Nephron progenitor cell (in vitro differentiated cells): Measurements from ENCODE around the gene RAB3A.
A peak's percentile ranks its signal among the peaks of the same experiment; 100 is the strongest.
"Not testable (repeated sequence)": the region's sequence is repeated elsewhere in the genome, so short reads cannot be mapped to it uniquely, and the experiment has no call there.

ENCODE experiments used
- DNase-seq: peaks from one replicate; pipeline ENCODE4 v3.0.0; 2021
- H3K27ac Mint-ChIP-seq: 2 replicates; pipeline ENCODE4 v1.8.0; 2021; ENCODE audit warnings: mild to moderate bottlenecking, moderate library complexity, mixed read lengths
- H3K27me3 Mint-ChIP-seq: 2 replicates; pipeline ENCODE4 v1.8.0; 2021; ENCODE audit warnings: mild to moderate bottlenecking, low read depth, mixed read lengths; ENCODE audit not compliant: poor library complexity
- H3K36me3 Mint-ChIP-seq: 2 replicates; pipeline ENCODE4 v1.8.0; 2021; ENCODE audit warnings: low read depth, mixed read lengths
- H3K4me1 Mint-ChIP-seq: 2 replicates; pipeline ENCODE4 v1.8.0; 2021; ENCODE audit warnings: mixed read lengths
- H3K4me3 Mint-ChIP-seq: 2 replicates; pipeline ENCODE4 v1.8.0; 2021; ENCODE audit warnings: mild to moderate bottlenecking, moderate library complexity, mixed read lengths
- H3K9me3 Mint-ChIP-seq: 2 replicates; pipeline ENCODE4 v1.8.0; 2021; ENCODE audit warnings: mild to moderate bottlenecking, moderate library complexity, mixed read lengths
- TF ChIP-seq, protein P1 (sequence below): fragments of 200-600 bp; sonication (generic); IDR thresholded peaks from 2 replicates; pipeline ENCODE4 v1.5.0; 2021; ENCODE audit warnings: antibody characterized with exemption

Gene RAB3A

DNA sequence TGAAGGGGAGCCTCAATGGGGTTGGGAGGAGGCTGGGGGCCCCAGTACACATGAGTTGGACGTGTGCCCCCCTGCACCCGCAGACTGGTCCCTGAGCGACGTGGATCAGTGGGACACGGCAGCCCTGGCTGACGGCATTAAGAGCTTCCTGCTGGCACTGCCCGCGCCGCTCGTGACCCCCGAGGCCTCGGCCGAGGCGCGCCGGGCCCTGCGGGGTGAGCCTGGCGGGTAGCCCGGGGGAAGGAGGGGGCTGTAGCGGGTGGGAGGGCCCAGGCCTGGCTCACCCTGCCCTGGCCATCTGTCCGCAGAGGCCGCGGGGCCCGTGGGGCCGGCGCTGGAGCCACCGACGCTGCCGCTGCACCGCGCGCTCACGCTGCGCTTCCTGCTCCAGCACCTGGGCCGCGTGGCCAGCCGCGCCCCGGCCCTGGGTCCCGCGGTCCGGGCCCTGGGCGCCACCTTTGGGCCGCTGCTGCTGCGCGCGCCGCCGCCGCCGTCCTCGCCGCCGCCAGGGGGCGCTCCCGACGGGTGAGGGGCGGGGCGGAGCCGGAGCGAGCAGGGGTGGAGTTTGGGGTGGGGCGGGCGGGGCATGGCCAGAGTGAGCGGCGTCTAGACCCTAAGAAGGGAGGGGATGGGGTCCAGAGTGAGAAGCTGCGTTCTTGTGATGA, 42.7 kb downstream of the RAB3A start:
- no peaks in the 10 kb centered on the region for H3K27me3 Mint-ChIP-seq
- H3K27ac Mint-ChIP-seq = no peak overlapping the region
- no peaks in the 10 kb centered on the region for H3K9me3 Mint-ChIP-seq
- peaks cover 27% of the 10 kb centered on the region for H3K36me3 Mint-ChIP-seq
- H3K4me3 Mint-ChIP-seq = peak overlapping the region; percentile 49
- TF ChIP-seq, protein P1, sequence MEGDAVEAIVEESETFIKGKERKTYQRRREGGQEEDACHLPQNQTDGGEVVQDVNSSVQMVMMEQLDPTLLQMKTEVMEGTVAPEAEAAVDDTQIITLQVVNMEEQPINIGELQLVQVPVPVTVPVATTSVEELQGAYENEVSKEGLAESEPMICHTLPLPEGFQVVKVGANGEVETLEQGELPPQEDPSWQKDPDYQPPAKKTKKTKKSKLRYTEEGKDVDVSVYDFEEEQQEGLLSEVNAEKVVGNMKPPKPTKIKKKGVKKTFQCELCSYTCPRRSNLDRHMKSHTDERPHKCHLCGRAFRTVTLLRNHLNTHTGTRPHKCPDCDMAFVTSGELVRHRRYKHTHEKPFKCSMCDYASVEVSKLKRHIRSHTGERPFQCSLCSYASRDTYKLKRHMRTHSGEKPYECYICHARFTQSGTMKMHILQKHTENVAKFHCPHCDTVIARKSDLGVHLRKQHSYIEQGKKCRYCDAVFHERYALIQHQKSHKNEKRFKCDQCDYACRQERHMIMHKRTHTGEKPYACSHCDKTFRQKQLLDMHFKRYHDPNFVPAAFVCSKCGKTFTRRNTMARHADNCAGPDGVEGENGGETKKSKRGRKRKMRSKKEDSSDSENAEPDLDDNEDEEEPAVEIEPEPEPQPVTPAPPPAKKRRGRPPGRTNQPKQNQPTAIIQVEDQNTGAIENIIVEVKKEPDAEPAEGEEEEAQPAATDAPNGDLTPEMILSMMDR = no peak
- DNase-seq = peak; percentile 86
- H3K4me1 Mint-ChIP-seq = peaks cover 27% of the 10 kb centered on the region

DNA sequence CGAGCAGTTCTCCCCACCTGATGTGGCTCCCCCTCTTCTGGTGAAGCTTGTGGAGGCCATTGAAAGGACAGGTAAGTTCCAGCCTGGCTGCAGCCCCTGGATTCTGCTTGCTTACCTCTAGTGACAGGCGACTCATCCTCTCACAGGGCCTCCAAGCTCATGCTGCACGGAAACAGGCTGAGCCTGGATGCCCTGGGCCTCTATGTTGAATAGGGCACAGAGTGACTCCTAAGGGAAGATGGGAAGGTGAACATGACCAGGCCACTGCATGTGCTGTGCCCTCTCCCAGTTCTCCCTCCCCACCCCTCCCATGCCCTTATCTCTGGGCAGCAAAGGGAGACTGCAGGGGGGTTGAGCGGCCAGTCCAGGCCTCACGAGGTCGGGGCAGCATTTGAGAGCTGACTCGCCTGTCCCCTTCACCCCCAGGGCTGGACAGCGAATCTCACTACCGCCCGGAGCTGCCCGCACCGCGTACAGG, 43.3 kb downstream of the RAB3A start:
- no peak overlapping the region for H3K27ac Mint-ChIP-seq
- TF ChIP-seq, protein P1 = no peak
- H3K4me1 Mint-ChIP-seq = peaks cover 28% of the 10 kb centered on the region
- DNase-seq = no peak
- H3K4me3 Mint-ChIP-seq = peak overlapping the region; percentile 16
- H3K9me3 Mint-ChIP-seq = no peaks in the 10 kb centered on the region
- H3K36me3 Mint-ChIP-seq = peaks cover 22% of the 10 kb centered on the region
- no peaks in the 10 kb centered on the region for H3K27me3 Mint-ChIP-seq

DNA sequence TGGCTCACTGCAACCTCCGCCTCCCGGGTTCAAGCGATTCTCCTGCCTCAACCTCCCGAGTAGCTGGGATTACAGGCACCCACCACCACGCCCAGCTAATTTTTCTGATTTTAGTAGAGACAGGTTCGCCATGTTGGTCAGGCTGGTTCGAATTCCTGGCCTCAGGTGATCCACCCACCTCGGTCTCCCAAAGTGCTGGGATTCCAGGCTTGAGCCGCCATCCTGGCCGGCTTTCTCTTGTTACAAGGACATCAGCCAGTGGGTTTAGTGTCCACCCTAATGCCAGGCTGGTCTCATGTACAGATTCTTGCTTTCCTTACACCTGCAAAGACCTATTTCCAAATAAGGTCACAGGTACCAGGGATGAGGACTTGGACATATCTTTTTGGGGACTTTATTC, 44.0 kb downstream of the RAB3A start:
- H3K4me3 Mint-ChIP-seq = no peak overlapping the region
- no peaks in the 10 kb centered on the region for H3K27me3 Mint-ChIP-seq
- no peaks in the 10 kb centered on the region for H3K9me3 Mint-ChIP-seq
- H3K36me3 Mint-ChIP-seq = peaks cover 20% of the 10 kb centered on the region
- H3K4me1 Mint-ChIP-seq = peaks cover 28% of the 10 kb centered on the region
- TF ChIP-seq, protein P1 = no peak
- DNase-seq = no peak
- H3K27ac Mint-ChIP-seq = no peak overlapping the region

DNA sequence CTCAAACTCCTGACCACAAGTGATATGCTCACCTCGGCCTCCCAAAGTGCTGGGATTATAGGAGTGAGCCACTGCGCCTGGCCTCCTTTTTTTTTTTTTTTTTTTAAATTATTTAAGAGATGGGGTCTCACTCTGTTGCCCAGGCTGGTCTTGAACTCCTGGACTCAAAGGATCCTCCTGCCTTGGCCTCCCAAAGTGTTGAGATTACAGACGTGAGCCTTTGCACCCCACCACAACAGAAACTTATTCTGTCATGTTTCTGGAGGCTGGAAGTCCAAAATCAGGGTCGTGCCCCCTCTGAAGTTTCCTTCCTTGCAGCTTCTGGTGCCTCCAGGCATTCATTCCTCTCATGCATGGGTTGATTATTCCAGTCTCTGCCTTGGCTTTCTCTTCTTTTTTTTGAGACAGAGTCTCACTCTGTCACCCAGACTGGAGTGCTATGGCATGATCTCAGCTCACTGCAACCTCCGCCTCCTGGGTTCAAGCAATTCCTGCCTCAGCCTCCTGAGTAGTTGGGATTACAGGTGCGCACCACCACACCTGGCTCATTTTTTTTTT, 44.7 kb downstream of the RAB3A start:
- not testable (repeated sequence) for H3K9me3 Mint-ChIP-seq, H3K4me3 Mint-ChIP-seq, H3K27me3 Mint-ChIP-seq, H3K27ac Mint-ChIP-seq, DNase-seq
- H3K4me1 Mint-ChIP-seq = peaks cover 33% of the 10 kb centered on the region
- H3K36me3 Mint-ChIP-seq = peaks cover 20% of the 10 kb centered on the region

DNA sequence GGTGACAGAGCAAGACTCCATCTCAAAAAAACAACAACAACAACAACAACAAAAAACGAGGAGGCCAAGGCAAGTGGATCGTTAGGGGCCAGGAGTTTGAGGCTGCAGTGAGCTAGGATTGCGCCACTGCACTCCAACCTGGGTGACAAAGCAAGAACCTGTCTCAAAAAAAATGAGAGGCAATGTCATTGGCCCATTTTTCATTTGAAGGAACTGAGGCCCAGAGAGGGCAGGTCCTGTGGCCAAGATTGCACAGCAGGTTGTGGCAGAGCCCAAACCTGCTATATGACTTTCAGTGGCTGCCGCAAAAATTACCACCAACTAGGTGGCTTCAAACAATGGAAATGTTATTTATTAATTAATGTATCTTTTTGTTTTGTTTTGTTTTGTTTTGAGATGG, 45.4 kb downstream of the RAB3A start:
- no peak for DNase-seq
- H3K27me3 Mint-ChIP-seq = no peaks in the 10 kb centered on the region
- no peak overlapping the region for H3K27ac Mint-ChIP-seq
- no peak overlapping the region for H3K4me3 Mint-ChIP-seq
- H3K4me1 Mint-ChIP-seq = peaks cover 37% of the 10 kb centered on the region
- peaks cover 17% of the 10 kb centered on the region for H3K36me3 Mint-ChIP-seq
- no peaks in the 10 kb centered on the region for H3K9me3 Mint-ChIP-seq
- TF ChIP-seq, protein P1 = no peak

DNA sequence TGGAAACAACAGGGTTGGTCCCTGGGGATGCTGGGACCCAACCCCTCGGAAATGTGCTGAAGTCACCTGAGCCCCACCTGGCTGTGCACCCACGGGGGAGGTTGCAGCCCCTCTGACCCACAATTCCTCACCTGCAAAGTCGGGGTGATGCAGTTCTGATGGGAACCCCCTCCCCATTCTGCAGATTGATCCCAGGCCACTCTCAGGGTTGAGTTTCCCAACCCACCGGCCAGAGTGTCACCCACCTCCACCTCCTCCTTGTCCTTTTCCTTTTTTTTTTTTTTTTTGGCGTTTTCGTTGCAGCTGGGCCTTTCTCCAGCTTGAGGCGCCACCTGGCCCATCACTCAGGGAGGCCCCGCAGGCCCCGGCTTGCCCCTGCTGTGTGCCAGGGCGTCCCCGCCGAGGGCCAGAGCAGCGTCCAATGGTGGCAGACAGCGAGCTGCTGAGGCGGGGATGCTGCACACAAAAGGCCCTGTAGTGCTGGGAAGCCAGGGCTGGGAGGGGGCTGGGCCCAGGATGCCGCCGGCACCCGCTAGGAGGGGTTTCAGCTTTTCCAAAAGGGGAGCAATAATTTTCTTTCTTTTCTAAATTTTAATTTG, 46.3 kb downstream of the RAB3A start:
- peaks cover 10% of the 10 kb centered on the region for H3K36me3 Mint-ChIP-seq
- no peaks in the 10 kb centered on the region for H3K27me3 Mint-ChIP-seq
- DNase-seq = peak; percentile 46
- no peak overlapping the region for H3K27ac Mint-ChIP-seq
- H3K4me1 Mint-ChIP-seq = peaks cover 37% of the 10 kb centered on the region
- H3K4me3 Mint-ChIP-seq = no peak overlapping the region
- TF ChIP-seq, protein P1 = no peak
- no peaks in the 10 kb centered on the region for H3K9me3 Mint-ChIP-seq
